ENCODE data around the gene TMEM39A. TPM values are rescaled to one million over a fixed set of nuclear protein-coding genes. Genes with fewer than 3 reads are reported as not detected.

TMEM39A gene
- total and polyA plus RNA-seq, 2 donors (not counting 1 experiment from before 2014, with no cell fraction given): 48.0 to 59.0 TPM

DNA sequence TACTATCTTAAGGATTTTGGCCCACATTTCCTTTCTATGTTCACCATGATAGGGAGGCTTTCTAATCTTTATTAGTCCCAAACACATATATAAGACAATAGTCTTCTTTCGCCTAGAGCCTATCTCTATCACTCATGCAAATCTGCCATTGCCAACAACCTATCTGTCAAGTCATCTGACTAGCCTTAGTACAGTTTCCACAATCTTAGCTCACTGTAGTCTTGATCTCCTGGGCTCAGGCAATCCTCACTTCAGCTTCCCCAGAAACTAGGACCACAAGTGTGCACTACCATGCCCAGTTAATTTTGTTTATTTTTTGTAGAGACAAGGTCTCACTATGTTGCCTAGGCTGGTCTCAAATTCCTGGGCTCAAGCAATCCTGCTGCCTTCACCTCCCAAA, 6.9 kb downstream of the TMEM39A start:
- H3K9ac ChIP-seq (ENCODE audit: insufficient read depth, low read length): no peak overlapping the region
- TF ChIP-seq EZH2 (IDR thresholded peaks at IDR 0.05; ENCODE audit: low read length, missing control alignments): no peak
- TF ChIP-seq, protein P1, sequence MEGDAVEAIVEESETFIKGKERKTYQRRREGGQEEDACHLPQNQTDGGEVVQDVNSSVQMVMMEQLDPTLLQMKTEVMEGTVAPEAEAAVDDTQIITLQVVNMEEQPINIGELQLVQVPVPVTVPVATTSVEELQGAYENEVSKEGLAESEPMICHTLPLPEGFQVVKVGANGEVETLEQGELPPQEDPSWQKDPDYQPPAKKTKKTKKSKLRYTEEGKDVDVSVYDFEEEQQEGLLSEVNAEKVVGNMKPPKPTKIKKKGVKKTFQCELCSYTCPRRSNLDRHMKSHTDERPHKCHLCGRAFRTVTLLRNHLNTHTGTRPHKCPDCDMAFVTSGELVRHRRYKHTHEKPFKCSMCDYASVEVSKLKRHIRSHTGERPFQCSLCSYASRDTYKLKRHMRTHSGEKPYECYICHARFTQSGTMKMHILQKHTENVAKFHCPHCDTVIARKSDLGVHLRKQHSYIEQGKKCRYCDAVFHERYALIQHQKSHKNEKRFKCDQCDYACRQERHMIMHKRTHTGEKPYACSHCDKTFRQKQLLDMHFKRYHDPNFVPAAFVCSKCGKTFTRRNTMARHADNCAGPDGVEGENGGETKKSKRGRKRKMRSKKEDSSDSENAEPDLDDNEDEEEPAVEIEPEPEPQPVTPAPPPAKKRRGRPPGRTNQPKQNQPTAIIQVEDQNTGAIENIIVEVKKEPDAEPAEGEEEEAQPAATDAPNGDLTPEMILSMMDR (conservative IDR thresholded peaks at IDR 0.05 in 1 of 2, IDR thresholded peaks at IDR 0.05 in 1 of 2; ENCODE audit: low read depth in 1 of 2, low read length in 2 of 2): no peak
- H3K4me1 ChIP-seq (ENCODE audit: control insufficient read depth, extremely low read depth, insufficient read depth, low read length): peaks cover under 1% of the 10 kb centered on the region
- no peak overlapping the region for H3K4me2 ChIP-seq (ENCODE audit: extremely low read depth, insufficient read depth, low read length)
- H3K9me3 ChIP-seq (ENCODE audit: control insufficient read depth, insufficient read depth, low read depth, low read length): no peaks in the 10 kb centered on the region
- no peaks in the 10 kb centered on the region for H3K27me3 ChIP-seq (ENCODE audit: control insufficient read depth, insufficient read depth, low read length)
- H3K36me3 ChIP-seq (ENCODE audit: control insufficient read depth, insufficient read depth, low read length): peaks cover 14% of the 10 kb centered on the region
- no peak overlapping the region for H3K27ac ChIP-seq (ENCODE audit: insufficient read depth, low read length)
- H4K20me1 ChIP-seq (ENCODE audit: control insufficient read depth, extremely low read depth, insufficient read depth, low read length): no peaks in the 10 kb centered on the region
- DNase-seq (ENCODE audit: low read depth in 2 of 2): no peak
- H3K79me2 ChIP-seq (ENCODE audit: control insufficient read depth, insufficient read depth, low read length): peaks cover 28% of the 10 kb centered on the region
- H3K4me3 ChIP-seq (replicated peaks in 1 of 4; ENCODE audit: control extremely low read depth in 1 of 4, insufficient read depth in 1 of 4, low read depth in 3 of 4, low read length in 4 of 4): no peak overlapping the region
- no peak overlapping the region for H2AFZ ChIP-seq (ENCODE audit: low read length)

DNA sequence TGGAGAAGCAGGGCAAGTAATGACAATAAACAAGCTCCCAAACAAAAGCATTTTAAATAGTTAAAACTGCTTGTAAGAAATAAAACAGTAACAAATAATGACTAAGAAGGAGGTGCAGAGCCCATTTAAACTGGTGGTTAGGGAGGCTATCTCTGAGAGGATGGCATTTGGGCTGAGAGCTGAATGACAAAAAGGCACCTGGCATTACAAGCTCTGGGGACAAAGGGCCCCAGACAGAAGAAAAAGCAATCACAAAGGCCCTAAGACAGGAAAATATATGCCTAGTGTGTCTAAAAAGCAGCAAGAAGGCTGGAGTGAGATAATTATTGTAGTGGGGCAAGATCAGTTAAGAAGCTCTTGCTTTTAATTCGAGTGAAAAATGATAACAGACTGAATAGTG, 9.6 kb downstream of the TMEM39A start:
- Histone ChIP-seq H3K36me3 (ENCODE audit: control insufficient read depth, insufficient read depth, low read length) (peaks cover 12% of the 10 kb centered on the region), H3K4me3 (replicated peaks in 1 of 4; ENCODE audit: control extremely low read depth in 1 of 4, insufficient read depth in 1 of 4, low read depth in 3 of 4, low read length in 4 of 4) (no peak overlapping the region), H3K4me1 (ENCODE audit: control insufficient read depth, extremely low read depth, insufficient read depth, low read length) (no peaks in the 10 kb centered on the region), H3K4me2 (ENCODE audit: extremely low read depth, insufficient read depth, low read length) (no peak overlapping the region), H3K27ac (ENCODE audit: insufficient read depth, low read length) (no peak overlapping the region), H3K79me2 (ENCODE audit: control insufficient read depth, insufficient read depth, low read length) (peaks cover 7% of the 10 kb centered on the region), H3K9ac (ENCODE audit: insufficient read depth, low read length) (no peak overlapping the region), H4K20me1 (ENCODE audit: control insufficient read depth, extremely low read depth, insufficient read depth, low read length) (no peaks in the 10 kb centered on the region), H3K9me3 (ENCODE audit: control insufficient read depth, insufficient read depth, low read depth, low read length) (no peaks in the 10 kb centered on the region), H3K27me3 (ENCODE audit: control insufficient read depth, insufficient read depth, low read length) (no peaks in the 10 kb centered on the region), H2AFZ (ENCODE audit: low read length) (no peak overlapping the region)
- DNase-seq (ENCODE audit: low read depth in 2 of 2): no peak
- TF ChIP-seq, protein P1 (conservative IDR thresholded peaks at IDR 0.05 in 1 of 2, IDR thresholded peaks at IDR 0.05 in 1 of 2; ENCODE audit: low read depth in 1 of 2, low read length in 2 of 2): no peak
- TF ChIP-seq EZH2 (IDR thresholded peaks at IDR 0.05; ENCODE audit: low read length, missing control alignments): no peak

- Histone ChIP-seq H3K9me3 (ENCODE audit: control insufficient read depth, insufficient read depth, low read depth, low read length) (no peaks in the 10 kb centered on the region), H3K27me3 (ENCODE audit: control insufficient read depth, insufficient read depth, low read length) (no peaks in the 10 kb centered on the region), H3K27ac (ENCODE audit: insufficient read depth, low read length) (no peak overlapping the region), H3K36me3 (ENCODE audit: control insufficient read depth, insufficient read depth, low read length) (peaks cover 13% of the 10 kb centered on the region), H3K4me1 (ENCODE audit: control insufficient read depth, extremely low read depth, insufficient read depth, low read length) (no peaks in the 10 kb centered on the region), H3K9ac (ENCODE audit: insufficient read depth, low read length) (no peak overlapping the region), H2AFZ (ENCODE audit: low read length) (no peak overlapping the region), H4K20me1 (ENCODE audit: control insufficient read depth, extremely low read depth, insufficient read depth, low read length) (no peaks in the 10 kb centered on the region), H3K4me2 (ENCODE audit: extremely low read depth, insufficient read depth, low read length) (no peak overlapping the region), H3K4me3 (replicated peaks in 1 of 4; ENCODE audit: control extremely low read depth in 1 of 4, insufficient read depth in 1 of 4, low read depth in 3 of 4, low read length in 4 of 4) (no peak overlapping the region), H3K79me2 (ENCODE audit: control insufficient read depth, insufficient read depth, low read length) (no peaks in the 10 kb centered on the region)
- no peak for DNase-seq (ENCODE audit: low read depth in 2 of 2)
- TF ChIP-seq EZH2 (IDR thresholded peaks at IDR 0.05; ENCODE audit: low read length, missing control alignments): no peak
- TF ChIP-seq, protein P1 (conservative IDR thresholded peaks at IDR 0.05 in 1 of 2, IDR thresholded peaks at IDR 0.05 in 1 of 2; ENCODE audit: low read depth in 1 of 2, low read length in 2 of 2): no peak
These were observed 18.8 kb downstream of the TMEM39A start for GRCh38 chr3:119444590-119444989.
